ENCODE measurements around the gene FOXO1. TPM values are rescaled to one million over a fixed set of nuclear protein-coding genes. Genes with fewer than 3 reads are reported as not detected.

FOXO1 gene
- total RNA-seq, 3 donors from 2014 or later: 54.1 to 163 (median 67.2) TPM

- Histone ChIP-seq H3K27ac (no peak overlapping the region), H3K36me3 (no peaks in the 10 kb centered on the region), H3K9me3 (no peaks in the 10 kb centered on the region), H3K4me3 (no peak overlapping the region), H3K4me1 (peaks cover 6 to 20% of the 10 kb centered on the region in 2 donors), H3K27me3 (no peaks in the 10 kb centered on the region)
- TF ChIP-seq POLR2AphosphoS5 (IDR thresholded peaks at IDR 0.05) (no peak), CTCF (IDR thresholded peaks at IDR 0.05) (no peak), POLR2A (IDR thresholded peaks at IDR 0.05) (no peak)
- intact Hi-C loops (cut with DNase I; ENCODE audit: low total_unique reads): no loop called here
- no peak for DNase-seq (ENCODE audit: low spot score in 2 of 2)
Measured at GRCh38 chr13:40592035-40592434, 74.4 kb downstream of the FOXO1 start.

- H3K4me1 ChIP-seq: peaks cover 5 to 13% of the 10 kb centered on the region in 2 donors
- no peaks in the 10 kb centered on the region for H3K36me3 ChIP-seq
- no peaks in the 10 kb centered on the region for H3K27me3 ChIP-seq
- no peak for DNase-seq (ENCODE audit: low spot score in 2 of 2)
- TF ChIP-seq CTCF (IDR thresholded peaks at IDR 0.05): no peak
- TF ChIP-seq POLR2AphosphoS5 (IDR thresholded peaks at IDR 0.05): no peak
- no peak for TF ChIP-seq POLR2A (IDR thresholded peaks at IDR 0.05)
- no peaks in the 10 kb centered on the region for H3K9me3 ChIP-seq
- peak overlapping the region; percentile 0 to 7 for H3K27ac ChIP-seq
- H3K4me3 ChIP-seq: no peak overlapping the region
- intact Hi-C loops (cut with DNase I; ENCODE audit: low total_unique reads): no loop called here
Measured at GRCh38 chr13:40591091-40591490, 75.3 kb downstream of the FOXO1 start.

GRCh38 chr13:40590112-40590862 lies 76.2 kb downstream of the FOXO1 start:
- no peaks in the 10 kb centered on the region for H3K27me3 ChIP-seq
- no peaks in the 10 kb centered on the region for H3K9me3 ChIP-seq
- intact Hi-C loops (cut with DNase I; ENCODE audit: low total_unique reads): no loop called here
- TF ChIP-seq POLR2A (IDR thresholded peaks at IDR 0.05) (no peak), CTCF (IDR thresholded peaks at IDR 0.05) (no peak), POLR2AphosphoS5 (IDR thresholded peaks at IDR 0.05) (no peak)
- H3K27ac ChIP-seq: peak overlapping the region; percentile 46 to 57
- H3K4me1 ChIP-seq: peaks cover 5 to 11% of the 10 kb centered on the region in 2 donors
- DNase-seq (ENCODE audit: low spot score in 2 of 2): no peak
- H3K4me3 ChIP-seq: no peak overlapping the region
- H3K36me3 ChIP-seq: no peaks in the 10 kb centered on the region

- Histone ChIP-seq H3K4me1 (peaks cover 5 to 11% of the 10 kb centered on the region in 2 donors), H3K27me3 (no peaks in the 10 kb centered on the region), H3K27ac (peak overlapping the region; percentile 46 to 57), H3K4me3 (no peak overlapping the region), H3K36me3 (no peaks in the 10 kb centered on the region), H3K9me3 (no peaks in the 10 kb centered on the region)
- intact Hi-C loops (cut with DNase I; ENCODE audit: low total_unique reads): no loop called here
- DNase-seq (ENCODE audit: low spot score in 2 of 2): no peak
- TF ChIP-seq POLR2AphosphoS5 (IDR thresholded peaks at IDR 0.05): no peak
- TF ChIP-seq POLR2A (IDR thresholded peaks at IDR 0.05): no peak
- no peak for TF ChIP-seq CTCF (IDR thresholded peaks at IDR 0.05)
Measured at GRCh38 chr13:40589285-40590109, 76.9 kb downstream of the FOXO1 start.

GRCh38 chr13:40588101-40588500 lies 78.3 kb downstream of the FOXO1 start:
- Histone ChIP-seq H3K27ac (peak overlapping the region; percentile 57 to 64), H3K9me3 (peaks cover 0 to 4% of the 10 kb centered on the region in 2 donors), H3K36me3 (no peaks in the 10 kb centered on the region), H3K27me3 (no peaks in the 10 kb centered on the region), H3K4me3 (no peak overlapping the region), H3K4me1 (peaks cover 5 to 11% of the 10 kb centered on the region in 2 donors)
- intact Hi-C loops (cut with DNase I; ENCODE audit: low total_unique reads): no loop called here
- DNase-seq (ENCODE audit: low spot score in 2 of 2): no peak
- no peak for TF ChIP-seq POLR2A (IDR thresholded peaks at IDR 0.05)
- no peak for TF ChIP-seq POLR2AphosphoS5 (IDR thresholded peaks at IDR 0.05)
- TF ChIP-seq CTCF (IDR thresholded peaks at IDR 0.05): no peak
